Astrocyte (in vitro differentiated cells and primary cell): Measurements from ENCODE around the gene PCDHGA1.

Experiments used
- EZH2 ChIP-seq: IDR thresholded peaks from 2 replicates; pipeline ENCODE4 v1.6.1; 2012; ENCODE audit warnings: mild to moderate bottlenecking, low read length, inconsistent platforms; ENCODE audit not compliant: insufficient read depth
- TF ChIP-seq, protein P1 (sequence below): IDR thresholded peaks from 2 replicates; pipeline ENCODE4 v1.5.1; 2011; ENCODE audit warnings: low read depth, mild to moderate bottlenecking, inconsistent platforms, low read length, moderate library complexity; ENCODE audit not compliant: insufficient read depth

DNA sequence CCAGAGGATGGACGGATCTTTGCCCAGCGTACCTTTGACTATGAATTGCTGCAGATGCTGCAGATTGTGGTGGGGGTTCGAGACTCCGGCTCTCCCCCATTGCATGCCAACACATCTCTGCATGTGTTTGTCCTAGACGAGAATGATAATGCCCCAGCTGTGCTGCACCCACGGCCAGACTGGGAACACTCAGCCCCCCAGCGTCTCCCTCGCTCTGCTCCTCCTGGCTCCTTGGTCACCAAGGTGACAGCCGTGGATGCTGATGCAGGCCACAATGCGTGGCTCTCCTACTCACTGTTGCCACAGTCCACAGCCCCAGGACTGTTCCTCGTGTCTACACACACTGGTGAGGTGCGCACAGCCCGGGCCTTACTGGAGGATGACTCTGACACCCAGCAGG is 160.5 kb downstream of the PCDHGA1 start:
- TF ChIP-seq, protein P1, sequence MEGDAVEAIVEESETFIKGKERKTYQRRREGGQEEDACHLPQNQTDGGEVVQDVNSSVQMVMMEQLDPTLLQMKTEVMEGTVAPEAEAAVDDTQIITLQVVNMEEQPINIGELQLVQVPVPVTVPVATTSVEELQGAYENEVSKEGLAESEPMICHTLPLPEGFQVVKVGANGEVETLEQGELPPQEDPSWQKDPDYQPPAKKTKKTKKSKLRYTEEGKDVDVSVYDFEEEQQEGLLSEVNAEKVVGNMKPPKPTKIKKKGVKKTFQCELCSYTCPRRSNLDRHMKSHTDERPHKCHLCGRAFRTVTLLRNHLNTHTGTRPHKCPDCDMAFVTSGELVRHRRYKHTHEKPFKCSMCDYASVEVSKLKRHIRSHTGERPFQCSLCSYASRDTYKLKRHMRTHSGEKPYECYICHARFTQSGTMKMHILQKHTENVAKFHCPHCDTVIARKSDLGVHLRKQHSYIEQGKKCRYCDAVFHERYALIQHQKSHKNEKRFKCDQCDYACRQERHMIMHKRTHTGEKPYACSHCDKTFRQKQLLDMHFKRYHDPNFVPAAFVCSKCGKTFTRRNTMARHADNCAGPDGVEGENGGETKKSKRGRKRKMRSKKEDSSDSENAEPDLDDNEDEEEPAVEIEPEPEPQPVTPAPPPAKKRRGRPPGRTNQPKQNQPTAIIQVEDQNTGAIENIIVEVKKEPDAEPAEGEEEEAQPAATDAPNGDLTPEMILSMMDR, result no peak
- TF ChIP-seq EZH2, result no peak
